GM23338 (cell line): Measurements from ENCODE around the gene KRTAP4-11. TPM values are rescaled to one million over a fixed set of nuclear protein-coding genes. Genes with fewer than 3 reads are reported as not detected.

Experiments used
- ATAC-seq: fragments of 200-7000 bp; cut with Tn5 transposase; 3 replicates; pipeline ENCODE4 v1.9.1; 2020
- DNase-seq: peaks from one replicate; pipeline ENCODE4 v3.0.0-alpha.2; 2015; ENCODE audit warnings: low spot score
- H2AFZ ChIP-seq: fragments of 200-600 bp; sonication (generic); 2 replicates; pipeline ENCODE4 v1.8.0; 2016; ENCODE audit warnings: antibody characterized with exemption, mild to moderate bottlenecking, moderate library complexity
- H3F3A ChIP-seq: fragments of 200-600 bp; sonication (generic); replicated peaks from 2 replicates; pipeline ENCODE4 v1.8.0; 2017; ENCODE audit warnings: antibody characterized with exemption, mixed run types, low read depth
- H3K27ac ChIP-seq: fragments of 200-600 bp; sonication (generic); 2 replicates; pipeline ENCODE4 v1.6.1; 2016; ENCODE audit warnings: low read depth
- H3K27me3 ChIP-seq: fragments of 200-600 bp; sonication (generic); 2 replicates; pipeline ENCODE4 v1.8.0; 2016; ENCODE audit warnings: mild to moderate bottlenecking, mixed run types, moderate library complexity; ENCODE audit not compliant: insufficient read depth
- H3K36me3 ChIP-seq: fragments of 200-600 bp; sonication (generic); 2 replicates; pipeline ENCODE4 v1.8.0; 2016; ENCODE audit warnings: mild to moderate bottlenecking; ENCODE audit not compliant: insufficient read depth
- H3K4me1 ChIP-seq: fragments of 200-600 bp; sonication (generic); 2 replicates; pipeline ENCODE4 v1.8.0; 2016; ENCODE audit warnings: mild to moderate bottlenecking, moderate library complexity; ENCODE audit not compliant: insufficient read depth
- H3K4me2 ChIP-seq: fragments of 200-600 bp; sonication (generic); 2 replicates; pipeline ENCODE4 v1.7.1; 2017; ENCODE audit warnings: mixed run types
- H3K4me3 ChIP-seq: fragments of 200-600 bp; sonication (generic); 2 replicates; pipeline ENCODE4 v1.6.1; 2016; ENCODE audit warnings: mixed run types
- H3K79me2 ChIP-seq: fragments of 200-600 bp; sonication (generic); replicated peaks from 2 replicates; pipeline ENCODE4 v1.8.0; 2017; ENCODE audit warnings: mild to moderate bottlenecking; ENCODE audit not compliant: insufficient read depth
- H3K9me2 ChIP-seq: fragments of 200-600 bp; sonication (generic); 2 replicates; pipeline ENCODE4 v1.8.0; 2017; ENCODE audit not compliant: insufficient read depth
- H4K20me1 ChIP-seq: fragments of 200-600 bp; sonication (generic); replicated peaks from 2 replicates; pipeline ENCODE4 v1.8.0; 2017; ENCODE audit warnings: mild to moderate bottlenecking; ENCODE audit not compliant: insufficient read depth
- H3K27ac Mint-ChIP-seq: 2 replicates; pipeline ENCODE4 v1.8.0; 2020; ENCODE audit warnings: inconsistent platforms, mild to moderate bottlenecking, moderate library complexity, mixed read lengths
- H3K27me3 Mint-ChIP-seq: 3 replicates; pipeline ENCODE4 v1.8.0; 2022; ENCODE audit warnings: low read depth, mild to moderate bottlenecking, moderate library complexity, mixed read lengths, inconsistent platforms; ENCODE audit not compliant: insufficient read depth, poor library complexity
- H3K36me3 Mint-ChIP-seq: 3 replicates; pipeline ENCODE4 v1.8.0; 2021; ENCODE audit warnings: low read depth, mild to moderate bottlenecking, inconsistent platforms, moderate library complexity, mixed read lengths
- H3K4me1 Mint-ChIP-seq: 3 replicates; pipeline ENCODE4 v1.8.0; 2020; ENCODE audit warnings: mild to moderate bottlenecking, inconsistent platforms, mixed read lengths
- H3K4me3 Mint-ChIP-seq: 3 replicates; pipeline ENCODE4 v1.8.0; 2021; ENCODE audit warnings: moderate library complexity, mild to moderate bottlenecking, inconsistent platforms, mixed read lengths
- H3K9me3 Mint-ChIP-seq: 3 replicates; pipeline ENCODE4 v1.8.0; 2020; ENCODE audit warnings: moderate library complexity, mild to moderate bottlenecking, inconsistent platforms, mixed read lengths
- CREB1 ChIP-seq: fragments of 250-450 bp; sonication (Bioruptor Pico); IDR thresholded peaks from 2 replicates; pipeline ENCODE4 v1.5.0; 2020; ENCODE audit warnings: low read depth, mild to moderate bottlenecking, moderate library complexity
- JUNB ChIP-seq: IDR thresholded peaks from one replicate; pipeline ENCODE4 v1.6.1; 2016; ENCODE audit warnings: antibody characterized with exemption; ENCODE audit not compliant: unreplicated experiment
- POLR2AphosphoS5 ChIP-seq: IDR thresholded peaks from 2 replicates; pipeline ENCODE4 v1.6.1; 2016; ENCODE audit warnings: antibody characterized with exemption, low read depth
- ZNF114 ChIP-seq: fragments of 250-450 bp; sonication (Bioruptor Pico); IDR thresholded peaks from 2 replicates; pipeline ENCODE4 v1.5.0; 2020; ENCODE audit warnings: mild to moderate bottlenecking, moderate library complexity
- polyA plus RNA-seq: library from polyadenylated mRNA; unstranded; fragments of >200 nt; fragmentation: Nextera tagmentation; extraction: Ambion mirVana; gene quantifications from 2 replicates; pipeline ENCODE4 v1.2.1, GENCODE V29; 2016
- total RNA-seq: library from RNA; depleted of rRNA; stranded (reverse); fragments of >200 nt; shearing (Covaris generic); gene quantifications from 2 replicates; pipeline ENCODE4 v1.2.3, GENCODE V29; 2014
- TF ChIP-seq, protein P1 (sequence below): fragments of 250-450 bp; sonication (Bioruptor Pico); IDR thresholded peaks from 2 replicates; pipeline ENCODE4 v1.5.0; 2020; ENCODE audit warnings: mild to moderate bottlenecking, moderate library complexity
- TF ChIP-seq, protein P2 (sequence below): IDR thresholded peaks from 2 replicates; pipeline ENCODE4 v1.6.1; 2016; ENCODE audit warnings: antibody characterized with exemption
- TF ChIP-seq, protein P3 (sequence below): IDR thresholded peaks from one replicate; pipeline ENCODE4 v1.6.1; 2018; ENCODE audit warnings: antibody characterized with exemption; ENCODE audit not compliant: unreplicated experiment
- TF ChIP-seq, protein P4 (sequence below), 2 experiments: fragments of 200-600 bp in 1 of 2; sonication (generic) in 1 of 2; conservative IDR thresholded peaks; 2 replicates each; pipeline versions ENCODE4 v1.5.1 to v1.6.1; 2016 to 2017; ENCODE audit warnings: antibody characterized with exemption in 2 of 2, low read depth in 2 of 2, mild to moderate bottlenecking in 2 of 2, moderate library complexity in 1 of 2

KRTAP4-11 gene
- total and polyA plus RNA-seq, 2 experiments from 2014 or later, result not detected

DNA sequence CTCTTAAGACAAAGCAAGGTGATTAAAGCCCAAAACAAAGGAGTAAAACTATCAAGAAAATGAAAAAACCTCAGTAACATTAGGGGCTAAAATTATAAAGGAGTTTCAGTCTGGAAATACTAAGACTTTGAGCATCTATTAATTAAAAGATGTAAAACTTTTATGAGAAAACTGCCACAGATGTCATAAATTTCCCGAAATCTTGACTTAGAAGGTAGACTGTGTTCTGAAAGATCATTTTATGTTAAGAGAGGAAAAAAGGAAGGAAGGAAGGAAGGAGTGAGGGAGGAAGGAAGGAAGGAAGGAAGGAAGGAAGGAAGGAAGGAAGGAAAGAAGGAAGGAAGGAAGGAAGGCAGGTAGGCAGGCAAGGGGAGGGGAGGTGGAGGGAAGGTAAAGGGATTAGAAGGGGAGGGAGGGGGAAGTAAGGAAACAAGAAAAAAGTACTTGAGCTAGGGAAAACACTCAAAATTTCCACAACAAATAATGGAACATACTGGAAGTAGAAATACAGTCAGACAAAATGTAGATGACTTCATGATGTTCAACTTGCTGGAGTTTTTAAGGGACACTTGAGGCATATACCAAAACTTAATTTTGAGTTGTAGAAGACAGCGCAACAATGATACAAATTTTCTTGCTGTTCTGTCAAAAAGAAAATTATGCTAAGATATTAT lies 29.5 kb upstream of the KRTAP4-11 start (continued):
- TF ChIP-seq, protein P1, sequence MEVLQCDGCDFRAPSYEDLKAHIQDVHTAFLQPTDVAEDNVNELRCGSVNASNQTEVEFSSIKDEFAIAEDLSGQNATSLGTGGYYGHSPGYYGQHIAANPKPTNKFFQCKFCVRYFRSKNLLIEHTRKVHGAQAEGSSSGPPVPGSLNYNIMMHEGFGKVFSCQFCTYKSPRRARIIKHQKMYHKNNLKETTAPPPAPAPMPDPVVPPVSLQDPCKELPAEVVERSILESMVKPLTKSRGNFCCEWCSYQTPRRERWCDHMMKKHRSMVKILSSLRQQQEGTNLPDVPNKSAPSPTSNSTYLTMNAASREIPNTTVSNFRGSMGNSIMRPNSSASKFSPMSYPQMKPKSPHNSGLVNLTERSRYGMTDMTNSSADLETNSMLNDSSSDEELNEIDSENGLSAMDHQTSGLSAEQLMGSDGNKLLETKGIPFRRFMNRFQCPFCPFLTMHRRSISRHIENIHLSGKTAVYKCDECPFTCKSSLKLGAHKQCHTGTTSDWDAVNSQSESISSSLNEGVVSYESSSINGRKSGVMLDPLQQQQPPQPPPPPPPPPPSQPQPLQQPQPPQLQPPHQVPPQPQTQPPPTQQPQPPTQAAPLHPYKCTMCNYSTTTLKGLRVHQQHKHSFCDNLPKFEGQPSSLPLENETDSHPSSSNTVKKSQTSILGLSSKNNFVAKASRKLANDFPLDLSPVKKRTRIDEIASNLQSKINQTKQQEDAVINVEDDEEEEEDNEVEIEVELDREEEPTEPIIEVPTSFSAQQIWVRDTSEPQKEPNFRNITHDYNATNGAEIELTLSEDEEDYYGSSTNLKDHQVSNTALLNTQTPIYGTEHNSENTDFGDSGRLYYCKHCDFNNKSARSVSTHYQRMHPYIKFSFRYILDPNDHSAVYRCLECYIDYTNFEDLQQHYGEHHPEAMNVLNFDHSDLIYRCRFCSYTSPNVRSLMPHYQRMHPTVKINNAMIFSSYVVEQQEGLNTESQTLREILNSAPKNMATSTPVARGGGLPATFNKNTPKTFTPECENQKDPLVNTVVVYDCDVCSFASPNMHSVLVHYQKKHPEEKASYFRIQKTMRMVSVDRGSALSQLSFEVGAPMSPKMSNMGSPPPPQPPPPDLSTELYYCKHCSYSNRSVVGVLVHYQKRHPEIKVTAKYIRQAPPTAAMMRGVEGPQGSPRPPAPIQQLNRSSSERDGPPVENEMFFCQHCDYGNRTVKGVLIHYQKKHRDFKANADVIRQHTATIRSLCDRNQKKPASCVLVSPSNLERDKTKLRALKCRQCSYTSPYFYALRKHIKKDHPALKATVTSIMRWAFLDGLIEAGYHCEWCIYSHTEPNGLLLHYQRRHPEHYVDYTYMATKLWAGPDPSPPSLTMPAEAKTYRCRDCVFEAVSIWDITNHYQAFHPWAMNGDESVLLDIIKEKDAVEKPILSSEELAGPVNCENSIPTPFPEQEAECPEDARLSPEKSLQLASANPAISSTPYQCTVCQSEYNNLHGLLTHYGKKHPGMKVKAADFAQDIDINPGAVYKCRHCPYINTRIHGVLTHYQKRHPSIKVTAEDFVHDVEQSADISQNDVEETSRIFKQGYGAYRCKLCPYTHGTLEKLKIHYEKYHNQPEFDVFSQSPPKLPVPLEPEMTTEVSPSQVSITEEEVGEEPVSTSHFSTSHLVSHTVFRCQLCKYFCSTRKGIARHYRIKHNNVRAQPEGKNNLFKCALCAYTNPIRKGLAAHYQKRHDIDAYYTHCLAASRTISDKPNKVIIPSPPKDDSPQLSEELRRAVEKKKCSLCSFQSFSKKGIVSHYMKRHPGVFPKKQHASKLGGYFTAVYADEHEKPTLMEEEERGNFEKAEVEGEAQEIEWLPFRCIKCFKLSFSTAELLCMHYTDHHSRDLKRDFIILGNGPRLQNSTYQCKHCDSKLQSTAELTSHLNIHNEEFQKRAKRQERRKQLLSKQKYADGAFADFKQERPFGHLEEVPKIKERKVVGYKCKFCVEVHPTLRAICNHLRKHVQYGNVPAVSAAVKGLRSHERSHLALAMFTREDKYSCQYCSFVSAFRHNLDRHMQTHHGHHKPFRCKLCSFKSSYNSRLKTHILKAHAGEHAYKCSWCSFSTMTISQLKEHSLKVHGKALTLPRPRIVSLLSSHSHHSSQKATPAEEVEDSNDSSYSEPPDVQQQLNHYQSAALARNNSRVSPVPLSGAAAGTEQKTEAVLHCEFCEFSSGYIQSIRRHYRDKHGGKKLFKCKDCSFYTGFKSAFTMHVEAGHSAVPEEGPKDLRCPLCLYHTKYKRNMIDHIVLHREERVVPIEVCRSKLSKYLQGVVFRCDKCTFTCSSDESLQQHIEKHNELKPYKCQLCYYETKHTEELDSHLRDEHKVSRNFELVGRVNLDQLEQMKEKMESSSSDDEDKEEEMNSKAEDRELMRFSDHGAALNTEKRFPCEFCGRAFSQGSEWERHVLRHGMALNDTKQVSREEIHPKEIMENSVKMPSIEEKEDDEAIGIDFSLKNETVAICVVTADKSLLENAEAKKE, result no peak
- TF ChIP-seq, protein P2, sequence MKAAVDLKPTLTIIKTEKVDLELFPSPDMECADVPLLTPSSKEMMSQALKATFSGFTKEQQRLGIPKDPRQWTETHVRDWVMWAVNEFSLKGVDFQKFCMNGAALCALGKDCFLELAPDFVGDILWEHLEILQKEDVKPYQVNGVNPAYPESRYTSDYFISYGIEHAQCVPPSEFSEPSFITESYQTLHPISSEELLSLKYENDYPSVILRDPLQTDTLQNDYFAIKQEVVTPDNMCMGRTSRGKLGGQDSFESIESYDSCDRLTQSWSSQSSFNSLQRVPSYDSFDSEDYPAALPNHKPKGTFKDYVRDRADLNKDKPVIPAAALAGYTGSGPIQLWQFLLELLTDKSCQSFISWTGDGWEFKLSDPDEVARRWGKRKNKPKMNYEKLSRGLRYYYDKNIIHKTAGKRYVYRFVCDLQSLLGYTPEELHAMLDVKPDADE, result no peak
- no peak for TF ChIP-seq JUNB
- TF ChIP-seq CREB1 (CRISPR knock-in tag), result no peak

DNA sequence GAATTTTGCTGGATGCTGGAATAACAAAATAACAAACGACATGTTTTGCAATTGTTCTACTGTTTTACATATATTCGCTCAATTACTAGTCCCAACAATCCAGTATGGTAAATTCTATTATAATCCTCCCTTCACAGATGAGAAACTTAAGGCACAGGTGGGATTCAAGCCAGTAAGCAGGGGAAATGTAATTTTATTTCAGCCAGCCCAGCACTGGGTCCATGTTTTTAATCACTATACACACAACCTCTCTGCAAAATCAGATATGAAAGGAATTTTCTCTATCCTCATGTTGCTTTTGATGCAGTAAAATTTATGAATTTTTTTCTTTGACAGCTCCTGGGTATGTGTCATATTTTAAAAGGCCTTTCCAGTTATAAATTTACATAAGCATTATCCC lies 27.1 kb upstream of the KRTAP4-11 start:
- Histone ChIP-seq H3K79me2 (no peaks in the 10 kb centered on the region), H4K20me1 (no peaks in the 10 kb centered on the region), H3F3A (no peaks in the 10 kb centered on the region), H3K36me3 (no peaks in the 10 kb centered on the region; the same call in 1 of the 2 replicates), H3K4me2 (no peak overlapping the region), H3K9me2 (0 out of 2 replicates have a peak, but pooled peaks cover 3% of the 10 kb centered on the region), H3K4me1 (0 out of 2 replicates have a peak, but pooled peaks cover 3% of the 10 kb centered on the region), H3K4me3 (no peak overlapping the region), H3K27me3 (no peaks in the 10 kb centered on the region), H2AFZ (no peak overlapping the region), H3K27ac (no peak overlapping the region)
- Mint-ChIP-seq H3K4me3 (no peak overlapping the region), H3K36me3 (peaks cover 22% of the 10 kb centered on the region), H3K9me3 (peaks cover 33% of the 10 kb centered on the region), H3K27me3 (peaks cover 5% of the 10 kb centered on the region), H3K27ac (no peak overlapping the region), H3K4me1 (peaks cover 3% of the 10 kb centered on the region; the same call in 2 of the 3 replicates)
- ATAC-seq (no peak), DNase-seq (no peak)
- TF ChIP-seq, protein P3, sequence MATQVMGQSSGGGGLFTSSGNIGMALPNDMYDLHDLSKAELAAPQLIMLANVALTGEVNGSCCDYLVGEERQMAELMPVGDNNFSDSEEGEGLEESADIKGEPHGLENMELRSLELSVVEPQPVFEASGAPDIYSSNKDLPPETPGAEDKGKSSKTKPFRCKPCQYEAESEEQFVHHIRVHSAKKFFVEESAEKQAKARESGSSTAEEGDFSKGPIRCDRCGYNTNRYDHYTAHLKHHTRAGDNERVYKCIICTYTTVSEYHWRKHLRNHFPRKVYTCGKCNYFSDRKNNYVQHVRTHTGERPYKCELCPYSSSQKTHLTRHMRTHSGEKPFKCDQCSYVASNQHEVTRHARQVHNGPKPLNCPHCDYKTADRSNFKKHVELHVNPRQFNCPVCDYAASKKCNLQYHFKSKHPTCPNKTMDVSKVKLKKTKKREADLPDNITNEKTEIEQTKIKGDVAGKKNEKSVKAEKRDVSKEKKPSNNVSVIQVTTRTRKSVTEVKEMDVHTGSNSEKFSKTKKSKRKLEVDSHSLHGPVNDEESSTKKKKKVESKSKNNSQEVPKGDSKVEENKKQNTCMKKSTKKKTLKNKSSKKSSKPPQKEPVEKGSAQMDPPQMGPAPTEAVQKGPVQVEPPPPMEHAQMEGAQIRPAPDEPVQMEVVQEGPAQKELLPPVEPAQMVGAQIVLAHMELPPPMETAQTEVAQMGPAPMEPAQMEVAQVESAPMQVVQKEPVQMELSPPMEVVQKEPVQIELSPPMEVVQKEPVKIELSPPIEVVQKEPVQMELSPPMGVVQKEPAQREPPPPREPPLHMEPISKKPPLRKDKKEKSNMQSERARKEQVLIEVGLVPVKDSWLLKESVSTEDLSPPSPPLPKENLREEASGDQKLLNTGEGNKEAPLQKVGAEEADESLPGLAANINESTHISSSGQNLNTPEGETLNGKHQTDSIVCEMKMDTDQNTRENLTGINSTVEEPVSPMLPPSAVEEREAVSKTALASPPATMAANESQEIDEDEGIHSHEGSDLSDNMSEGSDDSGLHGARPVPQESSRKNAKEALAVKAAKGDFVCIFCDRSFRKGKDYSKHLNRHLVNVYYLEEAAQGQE, result no peak
- TF ChIP-seq, protein P4, sequence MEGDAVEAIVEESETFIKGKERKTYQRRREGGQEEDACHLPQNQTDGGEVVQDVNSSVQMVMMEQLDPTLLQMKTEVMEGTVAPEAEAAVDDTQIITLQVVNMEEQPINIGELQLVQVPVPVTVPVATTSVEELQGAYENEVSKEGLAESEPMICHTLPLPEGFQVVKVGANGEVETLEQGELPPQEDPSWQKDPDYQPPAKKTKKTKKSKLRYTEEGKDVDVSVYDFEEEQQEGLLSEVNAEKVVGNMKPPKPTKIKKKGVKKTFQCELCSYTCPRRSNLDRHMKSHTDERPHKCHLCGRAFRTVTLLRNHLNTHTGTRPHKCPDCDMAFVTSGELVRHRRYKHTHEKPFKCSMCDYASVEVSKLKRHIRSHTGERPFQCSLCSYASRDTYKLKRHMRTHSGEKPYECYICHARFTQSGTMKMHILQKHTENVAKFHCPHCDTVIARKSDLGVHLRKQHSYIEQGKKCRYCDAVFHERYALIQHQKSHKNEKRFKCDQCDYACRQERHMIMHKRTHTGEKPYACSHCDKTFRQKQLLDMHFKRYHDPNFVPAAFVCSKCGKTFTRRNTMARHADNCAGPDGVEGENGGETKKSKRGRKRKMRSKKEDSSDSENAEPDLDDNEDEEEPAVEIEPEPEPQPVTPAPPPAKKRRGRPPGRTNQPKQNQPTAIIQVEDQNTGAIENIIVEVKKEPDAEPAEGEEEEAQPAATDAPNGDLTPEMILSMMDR (conservative IDR thresholded peaks at IDR 0.05; ENCODE audit: low read depth in 2 of 2), result no peak
- no peak for TF ChIP-seq POLR2AphosphoS5
- no peak for TF ChIP-seq ZNF114 (CRISPR knock-in tag)
